ENCODE results near the gene HHIPL1.

The HHIPL1 gene

GRCh38 chr14:99691111-99691885 is 46.4 kb downstream of the HHIPL1 start:
- DNase-seq, result no peak

GRCh38 chr14:99693918-99694317 is 49.0 kb downstream of the HHIPL1 start:
- DNase-seq, result no peak

- DNase-seq, result no peak
These were observed 52.0 kb downstream of the HHIPL1 start for GRCh38 chr14:99696929-99697328.

- DNase-seq, result no peak
These were observed 53.3 kb downstream of the HHIPL1 start for GRCh38 chr14:99698236-99698635.

- no peak for DNase-seq
These were observed 53.7 kb downstream of the HHIPL1 start for GRCh38 chr14:99698642-99699041.

- DNase-seq, result no peak
These were observed 54.3 kb downstream of the HHIPL1 start for GRCh38 chr14:99699085-99699760.

GRCh38 chr14:99699861-99700260 is 54.9 kb downstream of the HHIPL1 start:
- DNase-seq, result no peak

GRCh38 chr14:99700379-99700778 is 55.5 kb downstream of the HHIPL1 start:
- no peak for DNase-seq

- no peak for DNase-seq
These were observed 56.3 kb downstream of the HHIPL1 start for GRCh38 chr14:99701260-99701659.

GRCh38 chr14:99702115-99702514 is 57.2 kb downstream of the HHIPL1 start:
- DNase-seq, result no peak

GRCh38 chr14:99703381-99703780 is 58.5 kb downstream of the HHIPL1 start:
- no peak for DNase-seq

- no peak for DNase-seq
These were observed 59.1 kb downstream of the HHIPL1 start for GRCh38 chr14:99704037-99704436.

GRCh38 chr14:99706107-99706900 is 61.4 kb downstream of the HHIPL1 start:
- DNase-seq, result no peak

- DNase-seq, result no peak
These were observed 62.5 kb downstream of the HHIPL1 start for GRCh38 chr14:99707420-99707819.

- DNase-seq, result no peak
These were observed 63.0 kb downstream of the HHIPL1 start for GRCh38 chr14:99707921-99708320.

GRCh38 chr14:99708449-99708848 is 63.5 kb downstream of the HHIPL1 start:
- no peak for DNase-seq

GRCh38 chr14:99713972-99714371 is 69.0 kb downstream of the HHIPL1 start:
- DNase-seq, result no peak

- DNase-seq, result no peak
These were observed 70.5 kb downstream of the HHIPL1 start for GRCh38 chr14:99715266-99716000.

- no peak for DNase-seq
These were observed 71.3 kb downstream of the HHIPL1 start for GRCh38 chr14:99716091-99716849.

GRCh38 chr14:99716850-99717681 is 72.1 kb downstream of the HHIPL1 start:
- no peak for DNase-seq

- no peak for DNase-seq
These were observed 72.7 kb downstream of the HHIPL1 start for GRCh38 chr14:99717682-99718013.

All from activated CD4-positive, CD25-positive, alpha-beta regulatory T cell (primary cell).